GM12872 (cell line): ENCODE measurements around the gene FAM149B1.

Source experiments
- CTCF ChIP-seq: IDR thresholded peaks from 3 replicates; pipeline ENCODE4 v1.5.1; 2011; ENCODE audit warnings: low read depth, mild to moderate bottlenecking, low read length, moderate library complexity; ENCODE audit not compliant: insufficient read depth

FAM149B1 gene

GRCh38 chr10:73174148-73174925 lies 6.4 kb downstream of the FAM149B1 start:
- no peak for TF ChIP-seq CTCF

GRCh38 chr10:73182568-73182967 lies 14.6 kb downstream of the FAM149B1 start:
- no peak for TF ChIP-seq CTCF

- TF ChIP-seq CTCF = no peak
Observed at GRCh38 chr10:73183667-73184281, 15.9 kb downstream of the FAM149B1 start.

- no peak for TF ChIP-seq CTCF
Observed at GRCh38 chr10:73186266-73186665, 18.3 kb downstream of the FAM149B1 start.

GRCh38 chr10:73190188-73190587 lies 22.3 kb downstream of the FAM149B1 start:
- TF ChIP-seq CTCF = no peak

- no peak for TF ChIP-seq CTCF
Observed at GRCh38 chr10:73205081-73205480, 37.2 kb downstream of the FAM149B1 start.

GRCh38 chr10:73205890-73206289 lies 38.0 kb downstream of the FAM149B1 start:
- TF ChIP-seq CTCF = no peak
